HG02840 (cell line): ENCODE measurements around the gene ERCC6.

Experiments
- ATAC-seq: cut with Tn5 transposase; IDR thresholded peaks from one replicate; pipeline ENCODE4 v1.9.1; 2021; ENCODE audit warnings: mild to moderate bottlenecking, moderate library complexity, moderate number of reproducible peaks; ENCODE audit not compliant: unreplicated experiment, low FRiP score

Gene ERCC6

DNA sequence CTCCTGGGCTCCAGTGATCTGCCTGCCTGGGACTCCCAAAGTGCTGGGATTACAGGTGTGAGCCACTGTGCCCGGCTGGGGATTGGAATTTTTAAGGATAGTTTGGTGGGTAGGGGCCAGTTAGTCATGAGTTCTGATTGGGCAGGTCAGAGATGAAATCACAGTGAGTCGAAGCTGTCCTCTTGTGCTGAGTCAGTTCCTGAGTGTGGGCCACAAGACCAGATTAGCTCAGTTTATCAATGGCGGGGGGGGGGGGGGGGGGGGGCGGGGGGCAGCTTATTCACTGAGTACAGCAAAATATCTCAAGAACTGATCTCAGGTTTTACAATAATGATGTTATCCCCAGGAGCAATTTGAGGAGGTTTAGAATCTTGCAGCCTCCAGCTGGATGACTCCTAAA is 11.6 kb upstream of the ERCC6 start:
- ATAC-seq: no peak

DNA sequence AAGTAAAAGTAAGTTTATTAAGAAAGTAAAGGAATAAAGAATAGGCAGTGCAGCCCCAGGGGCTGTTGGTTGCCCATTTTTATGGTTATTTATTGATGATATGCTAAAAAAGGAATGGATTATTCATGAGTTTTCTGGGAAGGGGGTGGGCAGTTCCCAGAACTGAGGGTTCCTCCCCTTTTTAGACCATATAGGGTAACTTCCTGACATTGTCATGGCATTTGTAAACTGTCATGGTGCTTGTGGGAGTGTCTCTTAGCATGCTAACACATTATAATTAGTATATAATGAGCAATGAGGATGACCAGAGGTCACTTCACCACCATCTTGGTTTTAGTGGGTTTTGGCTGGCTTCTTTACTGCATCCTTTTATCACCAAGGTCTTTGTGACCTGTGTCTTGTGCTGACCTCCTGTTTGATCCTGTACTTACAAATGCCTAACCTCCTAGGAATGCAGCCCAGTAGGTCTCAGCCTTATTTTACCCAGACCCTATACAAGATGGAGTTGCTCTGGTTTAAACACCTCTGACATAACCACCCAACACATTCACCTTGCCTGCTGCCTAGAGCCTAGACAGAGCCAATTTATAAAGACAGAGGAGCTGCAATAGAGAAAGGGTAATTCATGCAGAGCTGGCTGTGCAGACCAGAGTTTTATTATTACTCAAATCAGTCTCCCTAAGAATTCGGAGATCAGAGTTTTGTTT is 10.9 kb upstream of the ERCC6 start:
- no peak for ATAC-seq

DNA sequence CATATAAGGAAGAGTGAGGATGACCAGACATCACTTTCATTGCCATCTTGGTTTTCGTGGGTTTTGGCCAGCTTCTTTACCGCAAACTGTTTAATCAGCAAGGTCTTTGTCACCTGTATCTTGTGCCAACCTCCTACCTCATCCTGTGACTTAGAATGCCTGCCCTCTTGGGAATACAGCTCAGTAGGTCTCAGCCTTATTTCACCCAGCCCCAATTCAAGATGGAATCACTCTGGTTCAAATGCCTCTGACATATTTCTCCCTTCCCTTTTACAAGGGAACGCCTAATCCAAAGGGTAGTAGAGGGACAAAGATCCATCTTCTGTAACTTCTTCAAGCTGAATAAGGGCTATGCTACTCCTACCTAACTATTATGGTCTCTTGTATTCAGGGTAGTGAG is 4.7 kb upstream of the ERCC6 start:
- no peak for ATAC-seq

DNA sequence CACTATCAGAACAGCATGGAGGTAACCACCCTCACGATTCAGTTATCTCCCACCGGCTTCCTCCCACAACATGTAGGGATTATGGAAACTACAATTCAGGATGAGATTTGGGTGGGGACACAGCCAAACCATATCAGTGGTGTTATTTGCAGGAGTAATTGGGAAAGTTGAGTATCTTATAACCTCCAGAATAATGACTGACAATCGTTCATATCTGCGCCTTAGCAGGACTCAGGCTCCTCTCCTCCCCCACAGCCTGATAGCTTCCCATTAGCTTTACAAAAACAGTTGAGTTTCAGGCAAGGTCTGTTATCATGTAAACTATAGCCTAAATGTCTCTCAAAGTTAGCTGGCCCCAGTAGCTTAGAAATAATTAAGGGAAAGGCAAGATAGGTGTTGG is 3.4 kb upstream of the ERCC6 start:
- ATAC-seq: no peak

DNA sequence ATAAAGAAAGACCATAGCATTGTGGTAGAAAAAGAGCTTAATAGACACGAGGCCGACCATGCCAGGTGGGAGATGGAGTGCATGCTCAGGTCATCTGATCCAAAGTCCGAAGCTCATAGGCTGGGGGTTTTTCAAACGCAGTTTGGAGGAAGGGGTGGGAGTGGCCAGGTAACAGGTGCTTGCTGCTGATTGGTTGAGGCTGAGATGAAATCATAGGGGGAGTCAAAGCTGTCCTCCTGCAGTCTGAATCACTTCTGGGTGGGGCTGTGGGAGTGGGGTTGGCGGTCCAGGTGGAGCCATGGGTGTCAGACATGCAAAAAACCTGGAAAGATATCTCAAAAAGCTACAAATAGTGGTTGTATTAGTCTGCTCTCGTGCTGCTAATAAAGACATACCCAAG is 2.8 kb upstream of the ERCC6 start:
- no peak for ATAC-seq

DNA sequence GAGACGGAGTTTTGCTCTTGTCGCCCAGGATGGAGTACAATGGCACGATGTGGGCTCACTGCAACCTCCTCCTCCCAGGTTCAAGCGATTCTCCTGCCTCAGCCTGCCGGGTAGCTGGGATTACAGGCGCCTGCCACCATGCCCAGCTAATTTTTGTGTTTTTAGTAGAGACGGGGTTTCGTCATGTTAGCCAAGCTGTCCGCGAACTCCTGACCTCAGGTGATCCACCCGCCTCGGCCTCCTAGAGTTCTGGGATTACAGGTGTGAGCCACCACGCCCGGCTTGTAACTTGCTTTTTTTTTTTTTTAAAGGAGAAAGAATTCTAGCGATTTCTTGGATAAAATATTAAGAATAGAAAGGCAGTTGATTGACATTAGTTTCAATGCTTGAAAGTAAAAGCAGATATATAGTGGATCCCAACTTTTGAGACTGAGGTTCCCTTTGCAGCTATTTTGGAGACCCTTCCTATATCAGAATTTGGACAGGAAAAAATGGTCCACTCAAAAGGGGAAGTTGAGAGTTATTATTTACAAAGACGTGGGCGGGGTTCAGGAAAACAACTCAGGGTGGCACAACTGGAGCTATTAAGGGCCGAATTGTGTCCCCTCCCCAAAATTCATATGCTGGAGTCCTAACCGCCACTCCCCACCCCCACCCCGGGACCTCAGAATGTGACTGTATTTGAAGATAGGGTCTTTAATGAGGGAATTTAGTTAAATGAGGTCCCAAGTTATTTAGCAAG is 1.3 kb upstream of the ERCC6 start:
- ATAC-seq: no peak

DNA sequence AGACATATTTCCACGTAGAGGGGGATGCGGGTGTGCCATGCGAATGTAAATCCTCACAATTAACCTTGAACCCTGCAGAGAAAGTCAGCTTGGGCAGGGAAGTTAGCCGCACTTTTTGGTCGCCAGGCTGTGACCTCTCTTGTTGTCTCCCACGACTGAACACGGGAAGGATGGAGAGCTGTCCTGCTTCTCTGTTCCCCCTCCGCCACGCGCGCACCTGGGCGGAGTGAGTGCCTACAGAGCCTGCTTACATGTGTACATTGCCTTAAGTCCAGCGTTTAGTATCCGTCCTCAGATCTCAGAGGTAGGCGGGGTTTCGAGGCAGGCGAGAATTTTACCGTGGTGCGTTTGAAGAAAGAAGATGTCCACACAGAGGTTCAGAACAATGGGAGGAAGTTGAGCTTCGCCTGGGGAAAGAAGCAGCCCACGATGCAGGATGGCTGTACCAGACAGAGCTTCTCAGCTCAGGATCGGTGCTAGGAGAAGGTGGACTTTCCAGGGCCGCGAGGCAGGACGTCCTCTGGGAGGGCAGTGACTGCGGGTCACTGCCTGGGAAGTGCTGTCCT is 482 bp upstream of the ERCC6 start:
- peak; percentile 1 for ATAC-seq

DNA sequence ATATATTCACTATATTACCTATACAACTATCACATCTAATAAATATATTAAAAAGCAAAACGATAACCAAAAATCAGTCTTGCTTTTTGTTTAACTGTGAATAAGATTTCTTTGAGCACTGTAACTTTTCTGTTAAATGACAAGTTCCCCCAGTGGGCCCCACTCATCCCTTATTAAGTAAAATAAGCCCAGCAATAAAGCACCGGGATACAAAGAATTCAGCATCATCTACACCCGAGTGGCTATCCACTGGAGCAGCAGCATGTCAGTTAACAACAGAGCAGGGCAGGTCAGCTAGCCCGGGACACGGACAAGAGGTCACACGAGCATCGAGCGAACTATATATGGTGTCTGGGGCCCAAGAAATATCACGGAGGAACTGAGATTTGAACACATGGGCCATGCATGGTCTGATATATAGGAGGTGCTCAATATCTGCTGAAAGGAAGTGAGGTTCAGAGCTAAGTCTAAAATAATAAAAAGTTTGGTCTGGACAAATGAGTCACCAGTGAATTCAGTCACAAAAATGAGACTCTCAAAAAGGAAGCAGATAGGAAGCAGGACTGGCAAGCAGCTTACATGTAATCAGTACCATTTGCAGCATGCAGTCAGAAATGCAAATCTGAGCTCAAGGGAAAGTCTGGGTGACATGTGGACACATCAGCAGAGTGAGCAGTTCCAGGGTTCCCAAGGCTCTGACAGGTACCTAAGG is 4.1 kb downstream of the ERCC6 start:
- peak; percentile 40 for ATAC-seq

DNA sequence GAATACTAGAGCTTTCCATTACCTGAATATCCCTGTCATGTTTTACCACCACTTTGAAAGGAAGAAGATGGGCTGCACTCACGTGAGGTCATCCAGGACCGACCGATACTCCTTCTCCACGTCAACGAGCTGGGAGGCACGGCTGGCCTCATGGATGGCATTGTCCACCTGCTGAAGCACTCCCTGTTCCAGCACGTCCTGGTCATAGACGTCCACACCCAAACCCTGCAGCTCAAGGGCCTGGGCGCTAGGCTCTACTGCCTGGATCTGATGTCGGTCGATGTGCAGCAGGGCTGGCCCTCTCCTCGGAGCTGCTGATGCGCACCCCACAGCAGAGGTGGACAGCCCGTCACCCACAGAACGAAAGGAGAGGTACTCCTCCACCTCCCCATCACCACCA is 6.5 kb downstream of the ERCC6 start:
- no peak for ATAC-seq

DNA sequence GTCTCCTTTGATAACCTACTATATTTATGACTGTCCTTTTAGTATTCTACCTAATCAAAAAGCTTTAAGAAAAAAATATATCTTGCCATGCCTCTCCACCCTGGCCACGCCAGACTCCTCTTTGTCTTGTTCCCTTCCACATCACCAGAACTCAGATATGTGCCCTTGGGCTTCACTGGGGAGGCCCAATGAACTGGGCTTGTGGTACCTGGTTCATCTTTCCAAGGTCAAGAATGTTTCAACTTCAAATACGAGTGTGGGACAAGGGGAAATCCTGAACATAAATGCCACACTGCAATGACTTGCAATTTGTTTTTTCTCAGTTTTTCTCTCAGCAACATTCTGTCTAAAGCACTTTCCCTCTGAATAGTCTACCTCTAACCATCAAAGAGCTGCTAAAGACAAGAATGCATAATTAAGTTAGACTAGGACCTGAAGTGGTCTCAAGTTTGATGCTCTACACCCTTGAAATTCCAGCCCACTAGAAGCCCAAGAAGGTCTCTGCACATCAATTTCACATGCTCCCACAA is 9.9 kb downstream of the ERCC6 start:
- no peak for ATAC-seq

DNA sequence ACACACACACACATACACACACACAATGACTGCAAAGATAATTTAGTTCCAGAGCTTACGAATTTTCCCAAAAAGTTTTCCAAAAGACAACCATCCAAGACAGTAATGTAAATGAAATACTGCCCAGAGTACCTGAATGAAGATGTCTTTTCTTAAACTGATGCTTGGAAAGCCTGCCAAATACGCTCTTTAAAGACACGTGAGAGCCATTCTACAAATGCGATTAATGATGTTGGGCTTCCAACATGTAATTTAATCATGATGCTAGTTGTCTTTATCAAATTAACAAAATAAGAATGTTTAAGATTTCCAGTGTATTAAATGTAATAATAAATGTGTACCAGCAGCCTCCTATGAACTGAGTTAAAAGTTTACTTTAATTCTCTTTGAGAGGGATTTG is 11.1 kb downstream of the ERCC6 start:
- ATAC-seq: no peak

DNA sequence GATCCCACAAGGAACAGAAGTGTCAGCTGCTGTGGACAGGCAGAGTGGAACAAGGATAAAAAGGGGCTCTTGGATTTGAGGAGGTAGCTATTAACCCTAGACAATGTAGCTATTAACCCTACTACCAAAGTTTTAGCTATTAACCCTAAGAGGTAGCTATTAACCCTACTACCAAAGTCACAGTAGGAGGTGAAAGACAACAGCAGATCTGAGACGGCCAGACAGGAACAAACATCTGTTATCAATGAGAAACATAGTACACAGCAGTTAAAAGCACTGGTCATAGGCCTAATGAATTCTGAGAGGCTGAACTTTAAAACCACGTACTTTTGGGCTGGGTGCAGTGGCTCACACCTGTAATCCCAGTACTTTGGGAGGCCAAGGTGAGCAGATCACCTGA is 11.9 kb downstream of the ERCC6 start:
- no peak for ATAC-seq

- ATAC-seq: no peak
These were observed 12.3 kb downstream of the ERCC6 start for GRCh38 chr10:49526619-49527018.

GRCh38 chr10:49524496-49524895 is 14.4 kb downstream of the ERCC6 start:
- ATAC-seq: no peak

- ATAC-seq: no peak
These were observed 15.6 kb downstream of the ERCC6 start for GRCh38 chr10:49523301-49523700.

- ATAC-seq: no peak
These were observed 17.9 kb downstream of the ERCC6 start for GRCh38 chr10:49521062-49521461.

DNA sequence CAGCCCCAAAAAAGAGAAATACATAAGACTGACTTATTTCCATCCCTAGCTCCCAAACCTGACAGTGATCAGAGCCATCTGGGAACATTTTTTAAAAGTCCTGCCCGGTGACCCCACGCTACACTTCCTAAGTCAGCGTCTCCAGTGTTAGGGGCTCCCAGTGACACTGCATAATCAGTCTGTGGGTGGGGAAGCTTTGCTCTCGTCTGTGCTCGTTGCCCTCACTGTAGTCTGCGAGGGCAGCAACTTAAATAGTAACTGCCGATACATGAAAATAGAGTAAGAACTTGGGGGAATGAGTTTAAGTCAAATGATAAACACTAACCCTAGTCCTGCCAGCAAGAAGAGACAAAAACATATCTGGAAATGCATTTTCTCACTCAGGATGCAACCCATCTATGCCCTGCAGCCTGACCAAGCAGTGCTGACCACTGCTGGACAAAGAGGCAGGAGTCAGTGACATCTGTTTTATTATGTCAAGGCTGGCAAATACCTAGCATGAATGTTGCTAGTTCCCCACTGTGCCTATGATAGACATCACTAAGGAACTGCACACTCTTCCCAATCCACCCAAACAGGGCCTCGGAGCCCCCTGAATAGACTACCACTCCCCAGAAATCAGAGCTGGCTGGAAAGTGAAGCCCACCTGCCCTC is 18.7 kb downstream of the ERCC6 start:
- no peak for ATAC-seq

GRCh38 chr10:49519717-49520116 is 19.2 kb downstream of the ERCC6 start:
- no peak for ATAC-seq

- no peak for ATAC-seq
These were observed 19.8 kb downstream of the ERCC6 start for GRCh38 chr10:49518982-49519578.

DNA sequence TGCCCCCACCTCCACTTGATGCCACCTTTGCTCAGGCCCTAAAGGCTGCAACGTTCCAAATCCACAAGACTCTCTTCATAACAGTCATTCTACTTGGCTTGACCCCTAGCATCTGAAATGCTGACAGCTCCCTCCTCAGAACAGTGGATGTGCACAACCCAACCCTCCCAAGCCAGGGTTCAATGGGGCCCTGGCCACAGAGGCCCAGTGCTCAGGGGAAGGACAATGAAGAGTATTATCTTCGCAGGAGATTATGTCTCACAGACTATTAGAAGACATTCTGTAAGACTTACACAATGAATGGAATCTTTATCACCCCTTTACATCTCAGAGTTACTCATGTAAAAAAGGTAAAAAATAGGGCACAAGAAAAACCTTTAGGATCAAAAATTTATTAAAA is 20.4 kb downstream of the ERCC6 start:
- no peak for ATAC-seq
